Fibroblast of the conjunctiva (primary cell): ENCODE measurements around the gene C10orf143.
"Not testable (repeated sequence)": the region's sequence is repeated elsewhere in the genome, so short reads cannot be mapped to it uniquely, and the experiment has no call there.

Source experiments
- DNase-seq: peaks from one replicate; pipeline ENCODE4 v3.0.0-alpha.2; 2010; ENCODE audit warnings: low read depth

Gene C10orf143

DNA sequence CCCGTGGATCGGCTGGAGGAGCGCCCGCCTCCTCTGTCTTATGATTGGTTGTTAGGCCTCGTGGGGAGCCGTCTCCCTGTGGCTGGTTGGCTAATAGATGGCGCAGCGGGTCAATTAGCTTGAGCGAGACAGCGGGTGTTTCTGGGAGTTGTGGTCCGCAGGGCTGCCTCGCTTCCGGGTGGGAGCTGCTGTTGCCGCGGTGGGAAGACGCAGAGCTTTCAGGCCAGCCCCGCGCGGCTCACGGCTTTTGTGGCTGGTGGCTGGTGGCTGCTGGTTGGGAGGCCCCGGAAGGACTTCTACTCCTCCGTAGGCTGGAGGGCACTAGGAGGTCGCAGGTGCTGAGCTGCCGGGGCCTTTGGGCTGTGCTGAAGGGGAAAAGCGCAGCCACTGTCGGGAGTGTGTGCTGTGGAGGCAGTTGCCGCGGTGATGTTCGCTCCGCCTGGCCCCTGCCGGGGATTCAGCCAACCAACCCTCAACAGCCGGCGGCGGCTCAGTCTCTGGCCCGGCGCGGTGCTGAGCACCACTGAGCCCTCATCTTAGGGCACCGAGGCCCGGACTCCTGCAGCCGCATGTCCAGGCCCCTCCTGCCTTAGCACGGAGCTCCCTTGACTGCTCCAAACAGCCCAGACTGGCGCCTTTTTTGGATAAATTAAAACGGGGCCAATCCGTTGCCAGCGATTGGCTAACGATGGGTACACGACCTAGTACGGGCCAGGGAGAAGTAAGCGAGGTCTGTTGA, 652 bp upstream of the C10orf143 start:
- peak; percentile 93 for DNase-seq

DNA sequence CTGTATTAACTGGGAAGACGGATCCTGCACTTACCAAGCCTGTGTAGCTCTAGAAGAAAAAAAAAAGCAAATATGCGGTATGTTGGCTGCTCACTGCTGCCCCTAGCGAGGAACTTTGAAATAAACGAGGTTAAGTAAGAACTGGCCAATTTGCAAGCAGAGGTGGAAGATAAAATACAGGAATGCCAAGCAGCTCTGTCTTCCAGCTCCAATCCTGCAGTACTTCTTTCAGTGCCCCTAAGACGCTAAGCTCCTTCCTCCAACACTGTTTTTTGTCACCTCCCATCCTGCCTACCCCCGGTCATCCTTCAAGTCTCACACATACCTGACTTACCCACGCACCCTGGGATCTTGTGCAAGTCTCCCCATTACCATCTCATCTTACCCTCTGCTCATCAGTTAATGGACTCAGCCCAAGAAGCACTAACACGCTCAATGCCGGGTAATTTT, 809 bp downstream of the C10orf143 start:
- peak; percentile 83 for DNase-seq

DNA sequence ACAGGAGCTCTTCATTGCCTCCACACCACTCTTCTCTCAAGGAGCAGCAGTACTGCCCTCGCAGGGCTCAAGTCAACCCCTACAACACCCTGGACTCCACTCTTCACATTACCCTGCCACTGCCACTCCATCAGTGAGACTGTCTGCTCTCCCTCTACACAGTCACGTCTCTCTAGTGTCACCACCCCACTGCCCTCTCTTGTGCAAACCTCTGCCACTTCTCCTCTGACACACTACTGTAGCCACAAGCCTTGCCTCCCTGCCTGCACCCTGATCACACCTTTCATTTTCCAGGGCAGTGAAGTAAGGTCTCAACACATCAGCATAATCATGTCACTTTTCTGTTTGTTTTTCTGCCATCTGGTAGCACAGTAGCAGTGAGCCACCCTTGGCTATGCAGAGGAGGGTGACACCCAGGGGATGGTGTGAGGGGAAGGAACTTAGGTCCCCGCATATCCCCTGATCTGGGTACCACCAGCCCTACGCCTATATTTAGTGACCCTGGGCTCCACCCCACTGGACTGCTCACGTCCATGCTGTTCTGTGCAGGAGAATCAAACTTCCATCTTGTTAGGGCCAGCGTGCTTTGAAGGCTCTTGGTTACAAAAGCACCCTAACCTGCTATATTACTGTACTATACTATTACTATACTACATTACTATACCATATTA, 1.6 kb downstream of the C10orf143 start:
- no peak for DNase-seq

DNA sequence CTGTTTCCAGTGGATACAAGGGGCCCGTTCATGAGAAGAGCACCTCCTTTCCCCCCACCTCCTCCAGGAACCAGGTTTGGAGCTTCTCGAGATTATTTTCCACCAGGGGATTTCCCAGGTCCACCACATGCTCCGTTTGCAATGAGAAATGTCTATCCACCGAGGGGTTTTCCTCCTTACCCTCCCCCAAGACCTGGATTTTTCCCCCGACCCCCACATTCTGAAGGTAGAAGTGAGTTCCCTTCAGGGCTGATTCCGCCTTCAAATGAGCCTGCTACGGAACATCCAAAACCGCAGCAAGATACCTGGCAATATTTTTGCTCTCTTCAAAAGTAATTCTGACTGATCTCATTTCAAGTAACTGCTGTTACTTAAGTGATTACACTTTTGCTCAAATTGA, 2.5 kb downstream of the C10orf143 start:
- not testable (repeated sequence) for DNase-seq

DNA sequence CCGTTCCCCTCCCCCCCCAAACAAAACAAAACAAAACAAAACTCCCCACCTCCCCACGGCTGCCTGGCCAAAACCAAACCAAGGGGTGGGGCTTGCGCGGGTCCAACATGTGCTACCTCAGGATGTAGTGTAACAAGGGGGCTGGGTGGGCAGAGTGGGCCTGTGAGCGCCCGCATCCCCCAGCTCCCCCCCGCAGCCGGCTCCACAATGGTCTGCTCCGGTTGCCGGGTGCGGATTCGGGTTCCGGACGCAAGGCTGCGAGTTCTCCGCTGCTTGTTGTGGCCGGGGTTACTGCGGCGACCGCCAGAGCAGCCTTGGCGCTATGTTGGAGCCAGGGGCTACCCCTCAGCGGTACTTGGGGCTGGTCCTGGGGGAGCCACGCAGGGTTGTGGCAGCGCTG, 4.9 kb downstream of the C10orf143 start:
- no peak for DNase-seq

DNA sequence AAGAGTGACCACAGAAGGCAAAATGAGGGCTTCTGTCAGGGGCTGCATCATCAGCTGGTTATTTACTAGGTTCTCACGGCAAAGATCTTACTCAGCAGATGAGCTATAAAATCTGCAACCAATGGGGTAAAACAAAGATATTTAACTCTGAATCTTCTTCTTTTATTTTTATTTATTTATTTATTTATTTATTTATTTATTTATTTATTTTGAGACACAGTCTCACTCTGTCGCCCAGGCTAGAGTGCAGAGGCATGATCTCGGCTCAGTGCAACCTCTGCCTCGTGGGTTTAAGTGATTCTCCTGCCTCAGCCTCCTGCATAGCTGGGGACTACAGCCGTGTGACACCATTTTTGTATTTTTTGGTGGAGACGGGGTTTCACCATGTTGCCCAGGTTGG, 11.3 kb downstream of the C10orf143 start:
- no peak for DNase-seq

DNA sequence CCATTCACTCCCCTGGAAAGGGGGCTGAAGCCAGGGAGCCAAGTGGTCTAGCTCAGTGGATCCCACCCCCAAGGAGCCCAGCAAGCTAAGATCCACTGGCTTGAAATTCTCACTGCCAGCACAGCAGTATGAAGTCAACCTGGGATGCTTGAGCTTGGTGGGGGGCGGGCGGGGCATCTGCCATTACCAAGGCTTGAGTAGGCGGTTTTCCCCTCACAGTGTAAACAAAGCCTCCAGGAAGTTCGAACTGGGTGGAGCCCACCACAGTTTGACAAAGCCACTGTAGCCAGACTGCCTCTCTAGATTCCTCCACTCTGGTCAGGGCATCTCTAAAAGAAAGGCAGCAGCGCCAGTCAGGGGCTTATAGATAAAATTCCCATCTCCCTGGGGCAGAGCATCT, 20.1 kb downstream of the C10orf143 start:
- DNase-seq = not testable (repeated sequence)

DNA sequence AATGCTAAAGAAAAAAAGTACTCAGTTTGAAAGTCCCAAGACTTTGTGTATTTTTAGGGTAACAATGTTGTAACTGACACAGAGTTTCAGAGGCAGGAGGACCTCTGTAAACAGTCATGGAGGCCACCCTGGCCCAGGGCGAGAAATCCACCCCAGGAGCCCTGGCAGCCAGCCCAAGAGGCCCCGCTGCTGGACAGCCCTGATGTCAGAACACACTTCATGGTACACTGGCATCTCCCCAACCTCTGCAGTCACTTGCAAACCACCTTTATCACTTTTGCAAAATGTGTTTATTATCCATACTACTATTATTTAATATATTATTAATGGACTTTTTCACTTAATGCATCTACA, 30.2 kb downstream of the C10orf143 start:
- DNase-seq = no peak

DNA sequence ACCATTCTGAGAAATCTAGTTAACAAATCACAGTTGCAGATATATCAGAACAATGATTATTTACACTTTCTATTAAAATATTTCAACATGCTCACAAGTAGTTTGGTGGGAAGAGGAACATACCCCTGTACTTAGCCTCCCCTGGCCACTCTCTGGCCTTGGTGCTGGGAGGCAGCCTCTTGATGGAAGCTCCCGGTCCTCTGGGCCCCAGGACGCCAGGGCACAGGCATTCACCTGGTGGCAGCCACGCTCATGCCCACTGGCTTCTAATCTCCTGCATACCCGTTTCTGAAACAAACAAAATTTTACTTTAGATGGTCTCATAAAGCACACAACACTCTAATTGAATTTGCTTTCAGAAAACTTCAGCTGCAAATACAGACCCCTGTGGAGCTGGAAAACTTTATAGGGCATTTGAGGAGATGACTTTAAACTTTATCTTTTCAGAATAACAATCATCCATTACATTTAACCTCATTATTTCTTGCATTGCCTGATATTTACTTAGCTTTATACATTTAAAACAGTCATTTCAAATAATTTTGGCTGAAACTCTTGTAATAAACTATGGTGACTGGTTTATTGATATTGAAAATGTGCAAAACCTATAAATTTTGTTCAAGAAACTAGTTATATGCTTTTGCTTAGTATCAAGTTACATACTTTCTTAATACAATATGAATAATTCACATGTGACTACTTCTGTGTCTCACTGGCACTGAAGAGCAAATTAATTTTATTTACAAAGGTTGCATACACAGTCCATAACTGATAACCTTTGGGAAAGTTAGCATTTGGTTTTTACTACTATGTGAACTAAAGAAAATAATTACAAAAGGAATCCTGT, 30.8 kb downstream of the C10orf143 start:
- no peak for DNase-seq

DNA sequence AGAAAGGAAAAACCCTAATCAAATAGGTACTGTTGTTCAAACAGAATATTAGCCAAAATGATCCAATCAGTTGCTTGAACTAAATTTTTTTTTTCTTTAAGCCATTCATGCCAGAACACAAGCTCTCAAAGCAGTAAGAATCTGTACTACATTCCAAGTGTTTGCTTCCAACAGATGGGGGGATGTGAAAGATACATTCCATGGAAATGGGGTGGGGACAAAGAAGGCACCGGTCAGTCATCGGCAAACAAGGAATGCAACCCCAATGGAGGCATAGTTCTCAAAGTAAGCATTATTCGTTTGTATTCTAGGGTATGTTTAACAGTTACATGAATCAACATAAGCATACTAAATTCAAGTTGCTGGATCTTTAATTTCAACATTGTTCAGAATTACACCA, 32.5 kb downstream of the C10orf143 start:
- no peak for DNase-seq

DNA sequence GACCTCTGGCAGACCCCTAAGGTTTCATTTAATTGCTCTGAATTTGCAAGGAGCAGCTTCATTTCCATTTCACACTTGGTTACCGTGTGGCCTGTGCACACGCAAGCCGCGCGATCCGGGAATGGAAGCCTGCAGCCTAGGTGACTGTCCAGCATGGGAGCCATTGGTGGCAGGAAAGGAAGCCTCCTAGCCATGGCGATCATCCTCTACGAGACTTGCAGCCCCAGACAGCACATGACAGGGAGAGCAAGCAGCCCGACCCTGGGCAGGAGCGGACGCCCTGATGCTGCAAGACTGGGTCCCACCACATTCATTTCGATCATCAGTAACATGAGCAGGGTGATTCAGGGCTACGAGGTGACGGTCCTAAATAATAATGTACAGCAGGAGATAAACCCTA, 33.9 kb downstream of the C10orf143 start:
- no peak for DNase-seq

DNA sequence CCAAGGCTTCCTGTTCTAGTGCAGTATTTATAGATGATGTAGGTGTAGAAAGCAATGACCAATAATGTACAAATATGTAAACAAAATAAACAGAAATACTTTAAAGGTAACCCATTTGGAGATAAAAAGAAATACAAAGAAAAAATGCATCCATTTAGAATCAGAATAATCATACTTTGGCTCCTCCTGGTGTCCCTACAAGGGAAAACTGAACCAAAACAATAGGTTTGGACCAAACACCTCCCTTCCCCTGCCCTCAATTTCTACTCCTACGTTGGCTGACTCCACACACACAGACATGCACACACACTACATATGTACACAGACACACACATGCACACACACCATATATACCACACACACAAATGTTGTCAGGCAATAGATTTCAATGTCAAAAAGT, 36.0 kb downstream of the C10orf143 start:
- no peak for DNase-seq

DNA sequence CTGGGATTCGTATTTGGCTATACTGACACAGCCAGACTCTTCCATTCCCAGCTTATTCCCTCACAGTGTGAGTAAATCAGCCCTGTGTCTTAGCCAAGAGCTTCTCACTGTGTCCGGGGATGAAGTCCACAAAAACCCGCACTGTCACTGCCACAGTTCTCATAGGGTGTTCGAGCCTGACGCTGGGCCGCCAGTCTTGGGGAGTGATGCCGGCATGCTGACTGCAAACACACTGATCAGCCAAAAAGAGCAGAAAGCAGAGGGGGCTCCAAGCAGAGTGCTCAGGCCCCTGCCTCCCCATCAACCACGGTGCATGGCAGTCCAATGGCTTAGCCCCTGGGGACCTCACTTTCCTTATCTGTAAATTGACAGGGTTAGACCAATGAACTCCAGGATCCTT, 36.7 kb downstream of the C10orf143 start:
- DNase-seq = no peak

DNA sequence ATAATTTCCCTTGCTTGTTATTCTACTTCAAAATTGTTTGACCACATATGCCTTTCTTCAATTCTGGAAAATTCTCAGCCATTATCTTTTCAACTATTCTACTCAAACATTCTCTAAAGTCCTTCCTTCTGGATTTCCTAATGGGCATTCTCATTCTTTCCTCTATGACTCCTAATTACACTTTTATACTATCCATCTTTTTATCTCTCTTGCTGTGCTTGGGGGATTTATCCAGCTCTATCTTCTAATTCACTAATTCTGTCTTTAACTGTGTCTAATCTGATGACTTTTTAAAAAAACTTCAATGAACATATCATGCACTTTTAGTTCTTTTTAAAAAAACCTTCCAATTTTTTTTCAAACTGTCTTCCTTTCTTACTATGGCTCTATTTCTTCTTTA, 38.4 kb downstream of the C10orf143 start:
- no peak for DNase-seq

DNA sequence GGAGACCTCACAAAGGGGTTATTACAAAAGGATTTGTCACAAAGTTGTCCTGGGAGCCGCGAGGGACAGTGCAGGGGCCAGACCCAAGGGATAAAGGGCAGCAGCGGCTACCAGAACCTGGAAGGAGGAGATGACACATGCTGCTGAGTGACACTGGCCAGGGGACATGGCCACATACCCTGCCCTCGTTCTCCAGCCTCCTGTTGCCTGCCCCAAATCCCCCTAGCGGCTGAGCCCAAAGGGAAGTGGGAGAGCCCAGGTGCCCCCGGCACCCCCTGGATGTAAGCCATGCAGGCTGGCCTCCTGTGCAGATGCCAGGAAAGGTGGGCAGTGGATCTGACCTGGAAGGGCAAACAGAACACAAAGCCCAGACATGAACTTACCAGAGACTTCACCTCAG, 42.7 kb downstream of the C10orf143 start:
- DNase-seq = no peak

DNA sequence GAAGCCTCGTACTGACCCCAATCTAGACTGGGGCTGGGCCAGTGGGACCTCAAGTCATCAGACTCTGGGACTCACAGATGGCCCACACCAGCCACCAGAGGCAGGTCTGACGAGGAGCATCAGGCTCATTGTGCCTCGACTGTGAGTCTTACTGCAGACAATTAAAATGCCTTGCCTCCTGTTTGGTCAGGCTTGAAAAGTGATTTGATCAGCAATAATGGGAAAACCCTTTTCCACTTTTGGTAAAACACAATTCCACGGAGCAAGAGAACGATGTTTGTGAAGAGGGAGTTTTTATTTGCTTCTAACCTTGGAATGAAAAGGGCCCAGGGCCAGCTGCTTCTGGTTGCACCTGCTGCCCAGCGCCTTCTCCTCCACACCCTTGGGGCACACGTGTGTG, 43.9 kb downstream of the C10orf143 start:
- DNase-seq = no peak

DNA sequence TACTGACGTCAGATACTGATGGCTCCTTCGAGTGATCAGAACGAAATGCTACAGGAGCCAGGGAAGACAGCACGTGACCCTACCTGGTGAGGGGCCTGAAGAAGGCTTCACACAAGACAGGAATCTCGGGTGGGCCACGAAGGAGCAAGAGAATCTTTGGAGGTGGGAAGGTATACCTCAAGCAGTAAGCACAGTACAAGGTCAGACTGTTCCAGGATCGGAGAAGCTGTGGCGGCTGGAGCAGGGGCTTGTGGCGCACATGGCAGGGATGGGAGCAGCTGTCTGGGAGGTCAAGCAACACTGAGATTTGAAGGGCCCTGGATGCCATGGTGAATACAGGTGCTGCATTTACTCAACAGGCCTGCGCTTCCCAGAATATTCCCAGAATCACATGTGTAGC, 45.4 kb downstream of the C10orf143 start:
- DNase-seq = no peak

DNA sequence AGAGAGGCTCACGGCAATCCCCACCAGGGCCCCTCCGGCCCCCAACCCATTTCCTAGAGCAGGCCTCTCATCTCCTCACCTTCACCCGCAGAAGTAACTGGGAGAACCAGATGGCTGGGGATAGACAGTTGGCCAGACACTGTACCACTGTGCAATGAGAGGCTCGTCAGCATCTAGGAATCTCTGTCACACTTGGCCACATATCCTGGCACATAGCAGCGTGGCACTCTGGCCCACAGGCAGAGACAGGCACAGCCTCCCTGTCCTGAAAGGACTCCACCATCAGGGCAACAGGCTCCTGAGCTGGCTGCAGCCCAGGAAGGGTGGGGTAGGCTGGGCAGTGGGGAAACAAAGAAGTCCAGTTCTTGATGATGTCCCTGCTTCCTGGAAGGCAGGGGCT, 45.8 kb downstream of the C10orf143 start:
- DNase-seq = no peak

DNA sequence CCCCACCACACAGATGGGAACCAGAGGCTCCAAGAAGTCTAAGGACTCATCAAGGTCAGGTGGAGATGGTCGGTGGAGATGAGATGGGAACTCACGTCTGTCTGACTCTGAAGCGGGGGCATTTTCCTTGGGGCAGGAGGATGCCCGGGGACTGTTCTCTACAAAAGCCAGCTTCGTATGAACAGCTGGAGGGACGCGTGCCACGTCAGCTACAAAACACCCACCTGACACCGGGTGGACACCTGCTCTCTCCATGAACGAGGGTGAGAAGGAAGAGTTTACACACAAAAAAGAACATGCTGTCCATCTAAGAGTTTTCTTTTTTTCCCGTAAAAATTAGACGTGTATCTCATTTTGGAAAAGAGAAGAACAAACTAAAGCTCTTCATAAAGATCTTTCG, 47.7 kb downstream of the C10orf143 start:
- DNase-seq = no peak

DNA sequence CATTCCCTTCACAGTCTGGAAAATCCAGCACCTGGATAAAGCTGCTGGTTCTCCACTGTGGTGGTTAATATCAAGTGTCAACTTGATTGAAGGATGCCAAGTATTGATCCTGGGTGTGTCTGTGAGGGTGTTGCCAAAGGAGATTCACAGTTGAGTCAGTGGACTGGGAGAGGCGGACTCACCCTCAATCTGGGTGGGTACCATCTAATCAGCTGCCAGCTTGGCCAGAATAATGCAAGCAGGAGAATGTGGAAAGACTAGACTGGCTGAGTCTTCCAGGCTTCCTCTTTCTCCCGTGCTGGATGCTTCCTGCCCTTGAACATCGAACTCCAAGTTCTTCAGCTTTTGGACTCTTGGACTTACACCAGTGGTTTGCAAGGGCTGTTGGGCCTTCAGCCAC, 48.4 kb downstream of the C10orf143 start:
- no peak for DNase-seq

DNA sequence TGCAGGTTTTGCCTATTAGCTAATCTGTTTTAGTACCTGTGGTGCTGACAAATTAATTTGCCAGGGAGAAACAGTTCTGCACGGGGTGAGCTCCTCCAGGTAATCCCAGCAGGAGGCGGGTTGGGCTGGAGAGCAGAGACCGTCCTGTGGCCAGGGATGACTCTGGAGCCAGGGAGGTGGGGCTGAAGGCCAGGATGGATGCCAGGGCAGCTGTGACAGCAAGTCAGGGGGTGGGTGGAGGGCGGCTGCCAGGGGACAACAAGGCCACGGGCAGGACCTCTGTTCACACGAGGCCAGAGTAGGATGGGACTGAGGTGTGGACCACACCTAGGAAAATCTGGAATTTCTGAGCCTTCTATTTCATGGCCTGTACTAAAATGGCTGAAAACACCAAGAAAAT, 48.9 kb downstream of the C10orf143 start:
- no peak for DNase-seq

DNA sequence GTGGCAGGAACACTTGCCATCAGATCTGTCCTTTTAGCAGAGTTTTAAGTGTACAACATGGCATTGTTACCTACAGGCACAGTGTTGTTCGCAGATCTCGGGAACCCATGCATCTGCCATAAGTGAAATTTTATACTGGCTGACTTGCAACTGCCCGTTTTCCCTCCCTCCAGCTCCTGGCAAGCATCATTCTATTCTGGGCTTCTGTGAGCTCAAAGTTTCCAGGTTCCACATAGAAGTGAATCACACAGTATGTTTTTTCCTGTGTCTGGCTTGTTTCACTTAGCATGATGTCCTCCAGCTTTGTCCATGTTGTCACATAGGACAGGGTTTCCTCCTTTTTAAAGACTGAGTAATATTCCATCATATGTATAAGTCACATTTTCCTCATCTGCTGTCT, 56.6 kb downstream of the C10orf143 start:
- no peak for DNase-seq

DNA sequence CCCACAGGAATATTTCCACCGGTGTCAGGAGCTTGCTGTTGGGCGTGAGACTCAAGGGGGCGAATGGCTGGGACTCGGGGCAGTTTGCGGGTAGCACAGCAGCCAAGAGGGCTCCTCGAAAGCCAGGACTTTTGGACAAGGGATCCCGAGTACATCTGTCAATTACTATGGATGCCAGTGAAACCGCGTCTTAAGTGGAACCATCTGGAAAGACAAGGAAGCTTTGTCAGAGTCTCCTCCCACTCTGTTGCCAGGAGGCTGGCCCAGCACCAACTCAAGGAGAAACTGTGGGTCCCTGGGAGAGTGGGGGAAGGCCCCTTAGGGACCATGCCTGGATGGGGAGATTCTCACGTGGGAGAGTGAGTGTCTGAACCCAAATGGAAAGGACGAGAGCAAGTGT, 57.1 kb downstream of the C10orf143 start:
- peak; percentile 16 for DNase-seq
